Measurements from ENCODE around the gene ATP10B.

GRCh38 chr5:160847526-160848085 lies 4.4 kb downstream of the ATP10B start:
- TF ChIP-seq EZH2 (IDR thresholded peaks at IDR 0.05; ENCODE audit: borderline replicate concordance), result no peak
- no peak for TF ChIP-seq CTCF (IDR thresholded peaks at IDR 0.05; ENCODE audit: poor library complexity)
- TF ChIP-seq EZH2phosphoT487 (IDR thresholded peaks at IDR 0.05; ENCODE audit: low read depth, severe bottlenecking, unreplicated experiment), result no peak

Measured in hepatocyte (in vitro differentiated cells).